ENCODE measurements around the gene SECTM1.

The SECTM1 gene

DNA sequence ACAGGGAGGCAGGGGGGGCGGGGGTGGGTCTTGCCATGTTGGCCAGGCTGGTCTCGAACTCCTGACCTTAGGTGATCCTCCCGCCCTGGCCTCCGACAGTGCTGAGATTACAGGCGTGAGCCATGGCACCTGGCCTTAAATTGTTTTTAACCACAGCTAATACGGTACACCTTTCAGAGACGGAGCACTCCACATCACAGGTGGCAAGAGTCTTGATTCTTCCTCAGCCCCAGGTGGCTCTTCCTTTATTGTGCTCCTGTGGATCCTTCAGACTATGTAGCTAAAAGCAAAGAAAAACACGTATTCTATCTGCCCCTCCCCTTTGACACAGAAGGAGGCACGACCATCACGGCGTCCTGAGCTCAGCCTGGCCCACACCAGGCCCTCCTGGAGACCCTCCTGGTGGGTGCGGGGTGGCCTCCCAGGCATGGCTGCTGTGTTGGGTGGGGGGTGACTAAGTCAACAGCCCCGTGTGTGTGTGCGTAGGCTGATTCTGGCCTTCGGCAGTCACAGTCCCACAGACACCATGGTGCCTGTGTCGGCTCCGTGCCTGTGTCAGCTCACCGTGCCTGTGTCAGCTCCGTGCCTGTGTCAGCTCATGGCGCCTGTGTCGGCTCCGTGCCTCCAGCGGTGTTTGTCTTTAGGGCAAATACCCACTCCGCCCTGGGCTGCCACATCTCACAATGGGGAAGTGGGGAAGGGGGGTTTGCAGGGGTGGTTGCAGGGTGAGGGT, 10.8 kb upstream of the SECTM1 start:
- no peak for DNase-seq (ENCODE audit: low read depth in 2 of 2)
- H3K4me3 ChIP-seq (replicated peaks in 1 of 2; ENCODE audit: low read depth in 2 of 2, low read length in 2 of 2), result no peak overlapping the region
- TF ChIP-seq, protein P1, sequence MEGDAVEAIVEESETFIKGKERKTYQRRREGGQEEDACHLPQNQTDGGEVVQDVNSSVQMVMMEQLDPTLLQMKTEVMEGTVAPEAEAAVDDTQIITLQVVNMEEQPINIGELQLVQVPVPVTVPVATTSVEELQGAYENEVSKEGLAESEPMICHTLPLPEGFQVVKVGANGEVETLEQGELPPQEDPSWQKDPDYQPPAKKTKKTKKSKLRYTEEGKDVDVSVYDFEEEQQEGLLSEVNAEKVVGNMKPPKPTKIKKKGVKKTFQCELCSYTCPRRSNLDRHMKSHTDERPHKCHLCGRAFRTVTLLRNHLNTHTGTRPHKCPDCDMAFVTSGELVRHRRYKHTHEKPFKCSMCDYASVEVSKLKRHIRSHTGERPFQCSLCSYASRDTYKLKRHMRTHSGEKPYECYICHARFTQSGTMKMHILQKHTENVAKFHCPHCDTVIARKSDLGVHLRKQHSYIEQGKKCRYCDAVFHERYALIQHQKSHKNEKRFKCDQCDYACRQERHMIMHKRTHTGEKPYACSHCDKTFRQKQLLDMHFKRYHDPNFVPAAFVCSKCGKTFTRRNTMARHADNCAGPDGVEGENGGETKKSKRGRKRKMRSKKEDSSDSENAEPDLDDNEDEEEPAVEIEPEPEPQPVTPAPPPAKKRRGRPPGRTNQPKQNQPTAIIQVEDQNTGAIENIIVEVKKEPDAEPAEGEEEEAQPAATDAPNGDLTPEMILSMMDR (IDR thresholded peaks at IDR 0.05; ENCODE audit: low read depth, low read length), result no peak

DNA sequence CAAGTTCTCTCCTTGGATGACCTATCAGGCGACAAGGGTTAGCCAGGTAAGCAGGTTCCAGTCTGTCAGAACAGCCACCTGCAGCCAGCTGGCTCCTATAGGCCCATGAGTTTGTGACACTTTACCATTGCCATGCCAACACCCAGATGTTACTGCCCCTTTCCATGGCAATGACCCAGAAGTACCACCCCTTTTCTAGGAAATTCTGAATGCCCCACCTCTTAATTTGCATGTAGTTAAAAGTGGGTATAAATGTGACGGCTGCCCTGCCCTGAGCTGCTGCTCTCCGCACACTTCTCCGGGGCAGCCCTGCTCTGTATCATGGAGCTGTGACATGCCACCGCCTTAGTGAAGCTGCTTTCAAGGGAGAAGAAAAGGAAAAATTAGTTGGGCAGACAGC, 10.0 kb upstream of the SECTM1 start:
- H3K4me3 ChIP-seq (replicated peaks in 1 of 2; ENCODE audit: low read depth in 2 of 2, low read length in 2 of 2), result no peak overlapping the region
- TF ChIP-seq, protein P1 (IDR thresholded peaks at IDR 0.05; ENCODE audit: low read depth, low read length), result no peak
- no peak for DNase-seq (ENCODE audit: low read depth in 2 of 2)

DNA sequence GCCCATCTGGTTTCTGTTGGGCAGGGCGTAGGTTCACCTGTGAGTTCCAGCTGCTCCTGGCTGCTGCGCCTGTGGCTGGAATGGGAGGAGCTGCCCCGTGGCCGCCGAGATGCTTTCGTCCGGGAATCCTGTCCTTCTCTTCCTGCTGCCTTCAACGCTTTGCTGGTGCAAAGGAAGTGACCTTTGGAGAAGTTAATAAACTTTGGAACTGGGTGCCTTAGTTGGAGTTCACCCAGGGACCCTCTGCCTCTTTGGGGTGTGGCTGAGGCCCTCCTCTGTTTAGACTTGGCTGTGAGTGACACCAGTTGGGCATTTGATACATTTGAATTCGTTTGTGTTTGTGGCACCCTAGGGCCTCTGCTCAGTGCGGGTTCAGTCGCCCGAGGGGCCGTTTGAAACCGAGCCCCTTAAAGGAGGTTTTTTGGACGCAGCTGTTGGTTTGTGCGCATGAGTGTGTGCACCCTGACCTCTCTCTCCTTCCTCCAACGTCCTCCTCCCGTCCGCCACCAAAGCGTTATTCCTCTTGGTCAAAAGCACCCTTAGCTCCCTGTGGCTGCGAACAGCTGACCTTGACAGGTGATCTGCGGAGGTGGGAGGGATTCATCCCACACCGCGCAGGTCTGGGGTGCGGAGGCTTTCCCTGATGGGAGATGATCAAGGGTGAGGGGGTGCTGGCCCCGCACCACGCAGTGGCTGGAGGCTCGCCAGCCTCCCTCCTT, 9.0 kb upstream of the SECTM1 start:
- DNase-seq (ENCODE audit: low read depth in 2 of 2), result no peak
- TF ChIP-seq, protein P1 (IDR thresholded peaks at IDR 0.05; ENCODE audit: low read depth, low read length), result no peak
- no peak overlapping the region for H3K4me3 ChIP-seq (replicated peaks in 1 of 2; ENCODE audit: low read depth in 2 of 2, low read length in 2 of 2)

DNA sequence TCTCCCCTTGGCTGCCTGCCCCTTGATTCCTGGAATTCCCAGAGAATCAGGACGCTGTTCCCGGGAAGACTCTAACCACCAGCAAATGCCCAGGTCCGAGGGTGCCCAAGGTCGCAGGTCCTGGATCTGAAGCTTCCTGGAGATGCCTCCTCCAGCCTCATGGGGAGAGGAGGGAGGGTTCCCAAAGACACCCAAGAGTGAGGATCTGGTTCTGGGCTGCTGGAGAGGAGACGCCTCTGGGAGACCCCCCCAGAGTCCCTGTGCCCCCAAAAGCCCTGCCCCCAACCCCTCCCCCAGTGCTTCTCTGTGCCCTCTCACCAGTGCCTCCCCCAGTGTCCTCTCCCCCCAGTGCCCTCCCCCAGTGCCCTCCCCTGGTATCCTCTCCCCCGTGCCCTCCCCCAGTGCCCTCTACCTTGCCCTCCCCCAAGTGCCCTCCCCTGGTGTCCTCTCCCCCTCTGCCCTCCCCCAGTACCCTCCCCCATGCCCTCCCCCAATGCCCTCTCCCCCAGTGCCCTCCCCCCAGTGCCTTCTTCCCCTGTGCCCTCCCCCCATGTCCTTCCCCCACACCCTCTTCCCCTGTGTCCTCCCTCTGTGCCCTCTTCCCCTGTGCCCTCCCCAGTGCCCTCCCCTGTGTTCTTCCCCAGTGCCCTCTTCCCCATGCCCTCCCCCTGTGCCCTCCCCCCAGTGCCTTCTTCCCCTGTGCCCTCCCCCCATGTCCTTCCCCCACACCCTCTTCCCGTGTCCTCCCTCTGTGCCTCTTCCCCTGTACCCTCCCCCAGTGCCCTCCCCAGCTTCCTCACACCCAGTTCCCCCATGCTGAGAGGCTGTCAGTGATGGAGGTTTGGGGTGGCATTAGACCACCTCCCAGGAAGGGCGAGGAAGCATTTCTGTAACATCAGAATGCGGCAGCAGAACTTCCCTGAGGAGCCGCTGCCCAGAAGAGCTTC, 6.3 kb upstream of the SECTM1 start:
- peak overlapping the region; percentile 8 to 26 for H3K4me3 ChIP-seq (replicated peaks in 1 of 2; ENCODE audit: low read depth in 2 of 2, low read length in 2 of 2)

DNA sequence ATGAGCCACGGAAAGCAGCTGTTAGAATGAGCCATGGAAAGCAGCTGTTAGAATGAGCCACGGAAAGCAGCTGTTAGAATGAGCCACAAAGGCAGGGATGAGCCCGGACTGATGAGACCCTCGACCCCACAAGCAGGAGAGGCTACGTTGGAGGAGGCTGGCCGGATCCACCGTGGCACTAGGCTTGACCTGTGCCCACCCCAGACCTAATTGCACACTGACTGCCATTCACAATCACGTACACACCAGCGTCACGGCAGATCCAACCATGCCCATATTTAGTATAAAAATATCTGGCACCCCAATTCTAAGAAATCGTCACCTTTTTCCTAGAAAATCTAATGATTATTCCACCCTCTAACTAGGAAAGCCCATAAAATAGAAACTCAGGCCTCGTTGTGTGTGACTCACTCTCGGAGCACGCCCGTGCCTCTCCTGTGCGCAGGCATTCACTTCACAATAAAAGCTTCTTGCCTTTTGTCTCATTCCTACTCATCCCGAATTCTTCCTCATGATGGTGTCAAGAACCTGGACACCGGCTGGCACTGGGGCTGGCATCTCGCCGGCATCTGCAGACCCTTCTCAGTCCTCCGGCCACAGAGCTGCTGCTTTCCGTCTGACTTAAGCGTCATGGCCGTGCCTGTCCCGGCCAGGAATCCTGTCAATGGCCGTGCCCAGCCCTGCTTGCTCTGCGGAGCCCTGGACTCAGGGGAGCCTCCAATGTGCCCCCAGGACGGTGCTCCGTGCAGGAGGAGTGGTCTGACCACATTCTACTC, 5.5 kb upstream of the SECTM1 start:
- peak; percentile 65 to 76 for DNase-seq (ENCODE audit: low read depth in 2 of 2)
- H3K4me3 ChIP-seq (replicated peaks in 1 of 2; ENCODE audit: low read depth in 2 of 2, low read length in 2 of 2), result peak overlapping the region; percentile 8 to 26
- TF ChIP-seq, protein P1 (IDR thresholded peaks at IDR 0.05; ENCODE audit: low read depth, low read length), result no peak

More for the DNA sequence above, 6.3 kb upstream of the SECTM1 start:
- no peak for DNase-seq (ENCODE audit: low read depth in 2 of 2)
- TF ChIP-seq, protein P1 (IDR thresholded peaks at IDR 0.05; ENCODE audit: low read depth, low read length), result no peak
